HG03439 (cell line): ENCODE data around the gene TSN.
"Not testable (repeated sequence)": the region's sequence is repeated elsewhere in the genome, so short reads cannot be mapped to it uniquely, and the experiment has no call there.

Source experiments
- ATAC-seq: cut with Tn5 transposase; IDR thresholded peaks from one replicate; pipeline ENCODE4 v1.9.1; 2021; ENCODE audit warnings: mild to moderate bottlenecking, moderate library complexity; ENCODE audit not compliant: unreplicated experiment

TSN gene

DNA sequence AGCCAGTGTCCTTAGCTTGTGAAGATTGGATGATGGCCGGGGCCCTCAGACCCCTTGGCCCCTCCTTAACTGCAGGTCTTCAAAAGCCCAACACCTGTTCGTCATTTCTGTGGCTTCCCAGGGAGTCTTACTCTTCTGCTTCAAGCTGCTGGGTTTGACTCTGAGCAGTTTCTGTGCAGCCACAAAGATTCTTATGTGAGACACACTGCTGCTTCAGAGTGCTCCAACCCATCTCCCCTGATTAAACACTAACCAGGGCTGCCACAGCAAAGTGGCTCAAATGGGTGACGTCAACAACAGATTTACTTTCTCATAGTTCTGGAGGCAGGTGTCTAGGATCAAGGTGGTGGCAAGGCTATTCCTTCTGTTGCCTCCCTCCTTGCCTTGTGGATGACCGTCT is 40.8 kb downstream of the TSN start:
- no peak for ATAC-seq

DNA sequence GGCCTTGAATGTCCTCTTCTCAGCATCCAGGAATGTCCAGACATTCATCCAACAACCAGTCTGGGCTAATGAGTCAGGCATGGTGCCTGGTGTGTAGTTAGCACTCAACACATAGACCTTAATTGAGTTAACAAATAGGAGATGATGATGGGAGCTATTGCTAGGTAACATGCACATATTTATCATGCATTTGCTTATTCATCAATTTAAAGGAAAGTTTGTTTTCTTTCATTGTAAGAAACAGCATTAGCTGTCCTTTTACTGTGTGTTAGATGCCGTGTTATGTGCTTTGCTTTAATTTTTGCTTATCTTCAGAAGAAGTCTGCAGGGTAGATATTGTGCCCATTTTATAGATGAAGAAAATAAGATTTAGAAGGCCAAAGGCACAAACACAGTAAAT is 43.2 kb downstream of the TSN start:
- no peak for ATAC-seq

DNA sequence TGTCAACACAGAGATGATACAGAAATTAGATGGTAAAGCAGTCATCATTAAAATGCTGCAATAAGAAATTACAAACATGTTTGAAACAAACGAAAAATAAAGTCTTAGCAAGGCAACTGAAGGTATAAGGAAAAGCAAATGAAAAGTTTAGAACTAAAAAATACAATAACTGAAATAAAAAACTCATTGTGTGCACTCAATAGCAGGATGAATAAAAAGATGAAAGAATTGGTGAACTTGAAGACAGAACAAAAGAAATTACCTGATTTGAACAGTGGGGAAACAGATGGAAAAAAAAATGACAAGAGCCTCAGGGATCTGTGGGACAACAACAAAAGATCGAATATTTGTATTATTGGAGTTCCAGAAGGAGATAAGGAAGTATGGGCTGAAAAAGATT is 46.5 kb downstream of the TSN start:
- no peak for ATAC-seq

DNA sequence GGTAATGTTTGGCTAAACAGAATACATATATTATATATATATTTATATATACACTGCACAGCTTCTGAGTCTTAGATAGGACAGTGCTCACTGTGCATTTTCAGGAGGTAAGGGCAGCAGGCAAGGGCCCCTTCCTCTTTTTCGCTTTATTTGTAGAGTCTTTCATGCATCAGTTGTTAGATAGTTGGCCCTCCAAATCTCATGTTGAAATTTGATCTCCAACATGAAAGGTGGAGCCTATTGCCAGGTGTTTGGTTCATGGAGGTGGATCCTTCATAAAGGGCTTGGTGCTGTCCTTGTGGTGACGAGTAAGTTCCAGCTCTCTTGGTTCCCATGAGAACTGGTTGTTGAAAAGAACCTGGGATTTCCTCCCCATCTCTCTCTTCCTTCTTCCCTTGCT is 48.1 kb downstream of the TSN start:
- no peak for ATAC-seq

DNA sequence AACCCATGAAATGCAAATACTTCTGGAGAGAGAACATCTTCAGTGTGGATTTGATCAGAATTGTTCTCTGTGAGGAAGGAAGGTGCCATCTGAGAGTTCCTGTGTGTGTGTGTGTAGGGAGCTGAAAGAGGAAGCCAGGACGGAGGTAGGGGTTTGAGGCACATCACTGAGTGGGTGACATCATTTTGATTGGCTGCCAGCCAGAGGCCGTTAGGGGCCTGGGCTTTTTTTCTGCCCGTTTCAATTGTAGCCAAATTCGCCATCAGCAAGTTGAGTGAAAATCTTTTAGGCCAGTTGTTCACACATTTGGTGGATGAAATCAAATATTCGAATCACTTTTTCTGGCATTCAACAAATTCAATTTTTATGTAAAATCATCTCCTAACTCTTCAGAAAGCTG is 48.9 kb downstream of the TSN start:
- ATAC-seq = peak; percentile 51

DNA sequence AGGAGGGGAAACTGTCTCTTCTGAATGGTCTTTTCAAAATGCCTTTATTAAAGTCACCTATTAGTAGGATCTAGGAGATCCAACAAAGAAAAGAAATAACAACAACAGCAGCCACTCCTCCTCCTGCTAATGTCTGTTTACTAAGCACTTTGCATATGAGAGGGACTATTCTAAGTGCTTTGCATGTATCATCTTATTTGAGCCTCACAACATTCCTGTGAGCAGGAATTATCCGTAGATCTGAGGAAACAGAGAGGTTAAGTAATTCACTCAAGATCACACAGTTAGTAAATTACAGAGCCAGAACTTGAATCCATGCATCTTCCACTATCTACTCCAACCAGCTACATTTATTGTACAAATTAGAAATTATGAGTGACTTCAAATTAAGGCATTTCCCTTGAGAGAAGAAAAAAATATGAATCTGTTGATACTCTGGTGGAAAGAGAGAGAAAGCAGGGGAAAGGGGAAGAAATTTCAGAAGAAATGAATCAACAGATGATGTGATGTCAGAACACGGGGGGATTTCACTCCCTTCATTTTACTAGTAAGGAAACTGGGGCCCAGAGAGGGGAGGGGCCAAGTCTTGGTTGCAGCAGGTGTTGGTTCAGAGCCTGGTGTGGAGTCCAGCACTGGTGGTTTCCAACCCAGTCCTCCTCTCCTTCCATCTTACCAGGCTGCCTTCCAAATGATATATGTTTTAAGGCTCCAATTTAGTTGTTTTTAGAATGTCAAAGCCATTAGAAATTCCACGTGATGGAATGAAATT is 49.7 kb downstream of the TSN start:
- no peak for ATAC-seq

DNA sequence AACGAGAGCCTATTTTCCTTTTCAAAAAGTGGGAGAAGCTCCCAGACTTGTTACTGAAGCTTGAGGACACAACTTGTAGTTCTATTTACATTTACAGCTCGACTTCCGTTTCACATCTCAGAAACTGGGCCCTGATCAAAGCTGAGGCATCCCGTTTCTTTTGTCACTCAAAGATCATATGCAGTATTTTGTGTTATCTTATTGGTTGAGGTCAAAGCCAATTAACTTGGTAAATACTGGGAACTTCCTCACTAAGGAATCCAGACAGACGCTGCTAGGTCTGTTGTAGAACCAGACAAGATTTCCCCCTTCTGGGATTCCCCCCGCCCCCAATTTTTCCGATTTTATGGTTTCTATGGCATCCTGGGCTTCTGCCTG is 50.3 kb downstream of the TSN start:
- no peak for ATAC-seq

DNA sequence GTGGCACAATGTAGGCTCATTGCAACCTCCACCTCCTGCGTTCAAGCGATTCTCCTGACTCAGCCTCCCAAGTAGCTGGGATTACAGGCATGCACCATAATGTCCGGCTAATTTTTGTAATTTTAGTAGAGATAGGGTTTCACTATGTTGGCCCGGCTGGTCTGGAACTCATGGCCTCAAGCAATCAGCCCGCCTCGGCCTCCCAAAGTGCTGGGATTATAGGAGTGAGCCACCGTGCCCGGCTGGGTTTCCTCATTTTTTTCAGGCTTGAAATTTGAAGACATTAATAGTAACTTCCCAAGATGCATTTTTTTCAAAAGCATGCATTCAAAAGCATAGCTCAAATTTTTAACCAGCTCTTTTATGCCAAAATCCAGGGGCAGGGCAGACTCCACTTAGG is 52.3 kb downstream of the TSN start:
- ATAC-seq = not testable (repeated sequence)

DNA sequence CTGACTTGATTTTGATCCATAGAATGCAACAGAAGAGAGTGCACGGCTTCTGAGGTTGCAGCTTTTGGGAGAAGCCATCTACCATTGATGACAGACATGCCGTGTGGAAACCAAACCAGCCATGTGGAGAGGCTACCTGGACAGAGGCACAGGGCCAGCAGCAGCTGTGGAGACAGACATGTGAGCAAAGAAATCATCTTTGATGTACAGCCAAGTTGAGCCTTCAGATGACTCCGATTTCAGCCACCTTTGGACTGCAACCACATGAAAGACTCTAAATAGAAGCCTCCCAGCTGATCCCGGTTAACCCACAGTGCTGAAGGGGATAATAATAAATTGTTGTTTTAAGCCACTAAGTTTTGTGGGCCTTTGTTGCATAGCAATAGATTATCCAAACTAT is 54.2 kb downstream of the TSN start:
- ATAC-seq = no peak

DNA sequence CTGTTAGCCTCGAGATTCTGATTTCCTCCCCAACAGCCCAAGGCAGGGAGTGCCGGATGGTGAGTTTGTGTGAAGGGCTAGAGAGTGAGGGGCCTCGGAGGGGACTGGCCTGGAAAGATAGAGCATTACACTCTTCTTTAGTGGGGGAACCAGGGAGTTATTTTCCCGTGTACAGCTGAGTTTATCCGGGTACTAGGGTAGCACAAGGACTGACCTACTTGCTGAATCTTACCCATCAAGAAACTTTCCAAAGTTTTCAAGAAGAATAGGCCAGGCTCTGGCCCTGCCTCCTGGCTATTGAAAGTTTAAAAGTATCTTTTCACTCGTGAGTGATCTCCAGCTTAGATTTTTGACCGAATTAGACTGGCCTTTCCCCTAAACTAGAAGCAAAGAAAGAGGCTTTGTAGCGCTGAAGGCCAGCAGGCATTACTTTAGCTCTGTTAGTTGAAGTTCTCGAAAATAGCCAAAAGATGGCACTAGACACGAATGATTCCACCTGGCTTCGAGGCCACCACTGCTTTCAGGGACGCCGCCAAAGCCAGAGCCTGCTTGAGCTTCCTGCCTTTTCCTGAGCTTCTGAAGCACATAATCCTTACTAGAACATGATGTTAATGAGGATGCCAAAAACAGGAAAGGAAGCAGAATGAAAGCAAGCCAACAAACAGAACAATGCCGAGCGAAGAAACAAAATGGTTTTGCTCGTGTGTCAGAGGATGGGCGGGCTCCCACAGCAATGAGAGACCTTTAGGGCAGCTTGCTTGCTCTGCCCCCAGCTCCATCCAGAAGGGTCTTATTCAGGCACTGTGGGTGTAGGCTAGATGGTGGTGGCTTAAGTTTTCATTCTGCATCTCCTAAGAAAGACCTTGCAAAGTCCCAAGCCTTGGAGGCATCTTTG is 55.8 kb downstream of the TSN start:
- ATAC-seq = no peak

DNA sequence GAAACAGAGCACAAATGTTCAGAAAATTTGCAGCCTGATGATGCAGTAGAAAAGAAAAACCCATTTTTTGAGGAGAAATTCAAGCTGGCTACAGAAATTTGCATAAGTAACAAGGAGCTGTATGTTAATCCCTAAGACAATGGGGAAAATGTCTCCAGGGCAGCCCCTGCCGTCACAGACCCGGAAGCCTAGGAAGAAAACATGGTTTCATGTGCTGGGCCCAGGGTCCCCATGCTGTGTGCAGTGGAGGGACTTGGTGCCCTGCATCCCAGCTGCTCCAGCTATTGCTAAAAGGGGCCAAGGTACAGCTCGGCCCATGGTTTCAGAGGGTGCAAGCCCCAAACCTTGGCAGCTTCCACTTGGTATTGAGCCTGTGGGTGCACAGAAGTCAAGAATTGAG is 57.6 kb downstream of the TSN start:
- ATAC-seq = not testable (repeated sequence)

DNA sequence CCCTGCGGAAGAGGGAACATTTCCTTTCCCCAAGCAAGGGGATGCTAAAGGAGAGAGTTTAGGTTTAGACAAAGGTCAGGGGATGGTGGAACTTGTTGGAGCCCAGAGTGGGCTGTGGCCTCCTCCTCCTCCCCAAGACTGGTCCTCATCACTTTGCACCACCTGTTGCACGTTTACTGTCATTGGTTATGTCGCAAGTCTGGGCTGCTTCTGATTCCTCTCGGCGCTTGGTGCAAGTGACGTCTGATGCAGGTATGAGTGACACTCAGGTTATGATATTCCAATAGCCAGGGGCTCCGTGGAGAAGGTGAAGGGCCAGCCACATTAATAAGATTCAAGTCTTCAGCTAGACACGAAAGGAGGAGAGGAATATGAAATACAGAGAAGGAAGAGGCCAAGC is 59.8 kb downstream of the TSN start:
- ATAC-seq = no peak

DNA sequence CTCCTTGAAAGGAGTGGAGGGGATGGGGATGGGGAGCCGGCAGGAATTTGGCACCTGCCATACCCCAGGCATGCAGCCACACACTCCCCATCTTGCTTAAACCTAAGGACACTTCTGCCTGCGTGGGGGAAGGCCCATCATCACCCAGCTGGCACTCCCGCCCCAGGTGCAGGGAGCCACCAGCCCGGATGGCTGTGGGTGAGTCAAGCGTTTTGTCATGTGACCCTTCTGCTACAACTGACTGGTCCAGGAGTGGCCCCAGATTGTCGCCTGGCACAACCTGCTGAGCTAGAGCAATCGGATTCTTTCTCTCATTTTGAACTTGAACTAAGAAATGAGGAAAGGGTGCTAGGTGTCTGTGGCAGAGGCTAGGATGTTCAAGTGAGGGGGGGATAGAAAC is 61.3 kb downstream of the TSN start:
- ATAC-seq = no peak

DNA sequence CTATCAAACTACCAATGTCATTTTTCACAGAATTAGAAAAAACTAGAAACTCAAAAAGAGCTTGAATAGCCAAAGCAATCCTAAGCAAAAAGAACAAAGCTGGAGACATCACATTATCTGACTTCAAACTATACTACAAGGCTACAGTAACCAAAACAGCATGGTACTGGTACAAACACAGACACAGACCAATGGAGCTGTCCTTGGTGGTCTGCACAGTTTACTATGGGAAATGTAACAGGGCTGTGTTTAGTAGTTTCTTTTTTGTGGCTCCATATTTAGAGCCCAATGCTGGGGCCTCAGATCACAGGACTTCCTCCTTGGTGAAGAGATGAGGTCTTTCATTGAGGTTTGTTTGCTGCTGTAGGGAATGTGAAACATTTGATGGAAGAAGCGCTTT is 61.9 kb downstream of the TSN start:
- not testable (repeated sequence) for ATAC-seq
